Measurements from ENCODE around the gene PRTFDC1. TPM values are rescaled to one million over a fixed set of nuclear protein-coding genes. Genes with fewer than 3 reads are reported as not detected.

The PRTFDC1 gene
- total RNA-seq, 1 experiment from 2014 or later: 22.7 TPM

GRCh38 chr10:24849501-24850299 lies 102.7 kb downstream of the PRTFDC1 start:
- CTCF ChIA-PET: interaction anchor here (0.6 to 2.0 kb wide), 7 partner anchors 10 to 831 kb away, joined by 3 to 5 read pairs (median 4); no protein-coding TSS in a partner anchor
- Mint-ChIP-seq H3K27me3 (ENCODE audit: unreplicated experiment) (no peaks in the 10 kb centered on the region), H3K27ac (ENCODE audit: unreplicated experiment) (peak overlapping the region; percentile 42), H3K9me3 (ENCODE audit: low read depth, unreplicated experiment) (no peaks in the 10 kb centered on the region), H3K4me3 (ENCODE audit: low read depth, unreplicated experiment) (peak overlapping the region; percentile 46), H3K4me1 (ENCODE audit: low read depth, unreplicated experiment) (peaks cover 28% of the 10 kb centered on the region), H3K36me3 (ENCODE audit: insufficient read depth, unreplicated experiment) (no peaks in the 10 kb centered on the region)
- no peak for TF ChIP-seq CTCF (IDR thresholded peaks at IDR 0.05; ENCODE audit: unreplicated experiment)
- intact Hi-C loops (cut with micrococcal nuclease; ENCODE audit: unreplicated experiment): loop anchor here (5.0 to 10.0 kb wide), 2 partner anchors 125 to 207 kb away; partner anchors contain the start of gene ARHGAP21
- BruUV-seq (replicated peaks): no TSS peak
- DNase-seq: peak; percentile 31

GRCh38 chr10:24849051-24849450 lies 103.4 kb downstream of the PRTFDC1 start:
- H3K9me3 Mint-ChIP-seq (ENCODE audit: low read depth, unreplicated experiment): no peaks in the 10 kb centered on the region
- peak overlapping the region; percentile 46 for H3K4me3 Mint-ChIP-seq (ENCODE audit: low read depth, unreplicated experiment)
- CTCF ChIA-PET: interaction anchor here (0.6 to 2.0 kb wide), 8 partner anchors 9 to 831 kb away, joined by 3 to 5 read pairs (median 4); no protein-coding TSS in a partner anchor
- no peaks in the 10 kb centered on the region for H3K27me3 Mint-ChIP-seq (ENCODE audit: unreplicated experiment)
- no peaks in the 10 kb centered on the region for H3K36me3 Mint-ChIP-seq (ENCODE audit: insufficient read depth, unreplicated experiment)
- H3K27ac Mint-ChIP-seq (ENCODE audit: unreplicated experiment): no peak overlapping the region
- intact Hi-C loops (cut with micrococcal nuclease; ENCODE audit: unreplicated experiment): loop anchor here (5.0 to 10.0 kb wide), 2 partner anchors 124 to 207 kb away; partner anchors contain the start of gene ARHGAP21
- H3K4me1 Mint-ChIP-seq (ENCODE audit: low read depth, unreplicated experiment): peaks cover 28% of the 10 kb centered on the region
- TF ChIP-seq CTCF (IDR thresholded peaks at IDR 0.05; ENCODE audit: unreplicated experiment): no peak
- no TSS peak for BruUV-seq (replicated peaks)
- no peak for DNase-seq

GRCh38 chr10:24848195-24848594 lies 104.2 kb downstream of the PRTFDC1 start:
- CTCF ChIA-PET: interaction anchor here (1.2 to 2.0 kb wide), 5 partner anchors 8 to 142 kb away, joined by 3 to 5 read pairs (median 4); no protein-coding TSS in a partner anchor
- Mint-ChIP-seq H3K4me3 (ENCODE audit: low read depth, unreplicated experiment) (no peak overlapping the region), H3K27me3 (ENCODE audit: unreplicated experiment) (no peaks in the 10 kb centered on the region), H3K4me1 (ENCODE audit: low read depth, unreplicated experiment) (peaks cover 28% of the 10 kb centered on the region), H3K27ac (ENCODE audit: unreplicated experiment) (no peak overlapping the region), H3K9me3 (ENCODE audit: low read depth, unreplicated experiment) (no peaks in the 10 kb centered on the region), H3K36me3 (ENCODE audit: insufficient read depth, unreplicated experiment) (no peaks in the 10 kb centered on the region)
- intact Hi-C loops (cut with micrococcal nuclease; ENCODE audit: unreplicated experiment): loop anchor here (5.0 to 10.0 kb wide), 2 partner anchors 123 to 206 kb away; partner anchors contain the start of gene ARHGAP21
- no peak for DNase-seq
- no peak for TF ChIP-seq CTCF (IDR thresholded peaks at IDR 0.05; ENCODE audit: unreplicated experiment)
- BruUV-seq (replicated peaks): no TSS peak

GRCh38 chr10:24847112-24848070 lies 105.0 kb downstream of the PRTFDC1 start:
- CTCF ChIA-PET: interaction anchor here (1.9 kb wide), 1 partner anchor 32 kb away, joined by 4 read pairs; no protein-coding TSS in a partner anchor
- no peak for DNase-seq
- no peak for TF ChIP-seq CTCF (IDR thresholded peaks at IDR 0.05; ENCODE audit: unreplicated experiment)
- H3K4me3 Mint-ChIP-seq (ENCODE audit: low read depth, unreplicated experiment): no peak overlapping the region
- H3K9me3 Mint-ChIP-seq (ENCODE audit: low read depth, unreplicated experiment): no peaks in the 10 kb centered on the region
- intact Hi-C loops (cut with micrococcal nuclease; ENCODE audit: unreplicated experiment): loop anchor here (5.0 to 10.0 kb wide), 2 partner anchors 123 to 205 kb away; partner anchors contain the start of gene ARHGAP21
- no peaks in the 10 kb centered on the region for H3K27me3 Mint-ChIP-seq (ENCODE audit: unreplicated experiment)
- no TSS peak for BruUV-seq (replicated peaks)
- no peaks in the 10 kb centered on the region for H3K36me3 Mint-ChIP-seq (ENCODE audit: insufficient read depth, unreplicated experiment)
- H3K4me1 Mint-ChIP-seq (ENCODE audit: low read depth, unreplicated experiment): peaks cover 28% of the 10 kb centered on the region
- H3K27ac Mint-ChIP-seq (ENCODE audit: unreplicated experiment): no peak overlapping the region
